ENCODE measurements around the gene MSL1. TPM values are rescaled to one million over a fixed set of nuclear protein-coding genes. Genes with fewer than 3 reads are reported as not detected.

Gene MSL1
- total and polyA plus RNA-seq, 9 of the 15 experiments (the other 6 are each of a cell fraction or from before 2014, with no cell fraction given) = 13.8 to 120 (median 61.9) TPM

DNA sequence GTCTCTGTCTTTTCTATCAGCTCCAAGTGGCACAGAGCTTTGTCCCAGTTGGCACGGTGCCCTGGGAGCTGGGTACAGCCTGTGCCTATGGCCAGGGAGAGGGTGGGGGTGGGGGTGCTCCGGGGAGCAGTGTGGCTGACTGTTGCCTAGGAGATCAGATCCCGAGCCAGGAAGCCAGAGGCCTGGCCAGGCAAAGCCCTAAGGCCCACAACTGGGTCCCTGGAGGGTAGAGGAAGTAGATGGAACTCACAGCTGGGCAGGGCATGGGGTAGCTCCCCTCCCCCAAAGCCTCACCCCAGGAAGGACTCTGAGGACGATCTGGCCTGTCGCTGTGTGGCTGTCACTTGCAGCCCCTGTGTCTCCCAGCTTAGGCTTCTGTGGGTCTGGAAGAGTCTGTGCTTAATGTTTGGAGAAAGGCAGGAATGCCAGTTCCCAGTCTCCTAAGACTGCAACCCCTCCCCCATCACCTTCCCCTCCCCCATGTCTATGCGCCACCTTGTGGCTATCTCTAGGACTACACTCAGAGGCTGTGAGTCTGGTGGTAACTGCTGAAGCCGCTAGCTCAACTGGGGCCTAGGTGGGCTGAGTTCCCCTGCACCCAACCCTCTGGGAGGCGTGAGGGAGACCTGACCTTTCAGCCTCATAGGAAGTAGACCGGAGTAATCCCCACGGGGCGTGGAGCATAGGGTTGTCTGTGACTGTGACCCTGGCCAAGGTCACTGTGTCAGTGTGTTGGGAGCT, 46.4 kb upstream of the MSL1 start (continued):
- TF ChIP-seq ZNF316 (IDR thresholded peaks at IDR 0.05) (no peak), RBM39 (optimal IDR thresholded peaks at IDR 0.05; ENCODE audit: low read depth, low read length) (peak; percentile 77), ZNF239 (CRISPR knock-in tag; IDR thresholded peaks at IDR 0.05) (no peak), EP400 (IDR thresholded peaks at IDR 0.05) (peak; percentile 47; the same call in 1 of the 2 replicates), MCM3 (IDR thresholded peaks at IDR 0.05) (no peak), BRCA1 (IDR thresholded peaks at IDR 0.05) (no peak), BRCA1 (CRISPR knock-in tag; IDR thresholded peaks at IDR 0.05) (no peak), ZNF444 (CRISPR knock-in tag; IDR thresholded peaks at IDR 0.05) (peak; percentile 97), MAZ (CRISPR knock-in tag; conservative IDR thresholded peaks at IDR 0.05 in 1 of 2, IDR thresholded peaks at IDR 0.05 in 1 of 2) (peak; percentile 50 to 74; a peak in 2 of 4 replicates), ZBED1 (IDR thresholded peaks at IDR 0.05) (no peak)
- TF ChIP-seq, protein P1, sequence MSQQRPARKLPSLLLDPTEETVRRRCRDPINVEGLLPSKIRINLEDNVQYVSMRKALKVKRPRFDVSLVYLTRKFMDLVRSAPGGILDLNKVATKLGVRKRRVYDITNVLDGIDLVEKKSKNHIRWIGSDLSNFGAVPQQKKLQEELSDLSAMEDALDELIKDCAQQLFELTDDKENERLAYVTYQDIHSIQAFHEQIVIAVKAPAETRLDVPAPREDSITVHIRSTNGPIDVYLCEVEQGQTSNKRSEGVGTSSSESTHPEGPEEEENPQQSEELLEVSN (IDR thresholded peaks at IDR 0.05; ENCODE audit: borderline replicate concordance in 1 of 2, extremely low read depth in 1 of 2, insufficient read depth in 1 of 2, insufficient read length in 1 of 2, low read depth in 1 of 2, low read length in 1 of 2, poor library complexity in 1 of 2, severe bottlenecking in 1 of 2) = no peak
- TF ChIP-seq, protein P2, sequence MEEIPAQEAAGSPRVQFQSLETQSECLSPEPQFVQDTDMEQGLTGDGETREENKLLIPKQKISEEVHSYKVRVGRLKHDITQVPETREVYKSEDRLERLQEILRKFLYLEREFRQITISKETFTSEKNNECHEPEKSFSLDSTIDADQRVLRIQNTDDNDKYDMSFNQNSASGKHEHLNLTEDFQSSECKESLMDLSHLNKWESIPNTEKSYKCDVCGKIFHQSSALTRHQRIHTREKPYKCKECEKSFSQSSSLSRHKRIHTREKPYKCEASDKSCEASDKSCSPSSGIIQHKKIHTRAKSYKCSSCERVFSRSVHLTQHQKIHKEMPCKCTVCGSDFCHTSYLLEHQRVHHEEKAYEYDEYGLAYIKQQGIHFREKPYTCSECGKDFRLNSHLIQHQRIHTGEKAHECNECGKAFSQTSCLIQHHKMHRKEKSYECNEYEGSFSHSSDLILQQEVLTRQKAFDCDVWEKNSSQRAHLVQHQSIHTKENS (CRISPR knock-in tag; IDR thresholded peaks at IDR 0.05) = no peak
- TF ChIP-seq, protein P3, sequence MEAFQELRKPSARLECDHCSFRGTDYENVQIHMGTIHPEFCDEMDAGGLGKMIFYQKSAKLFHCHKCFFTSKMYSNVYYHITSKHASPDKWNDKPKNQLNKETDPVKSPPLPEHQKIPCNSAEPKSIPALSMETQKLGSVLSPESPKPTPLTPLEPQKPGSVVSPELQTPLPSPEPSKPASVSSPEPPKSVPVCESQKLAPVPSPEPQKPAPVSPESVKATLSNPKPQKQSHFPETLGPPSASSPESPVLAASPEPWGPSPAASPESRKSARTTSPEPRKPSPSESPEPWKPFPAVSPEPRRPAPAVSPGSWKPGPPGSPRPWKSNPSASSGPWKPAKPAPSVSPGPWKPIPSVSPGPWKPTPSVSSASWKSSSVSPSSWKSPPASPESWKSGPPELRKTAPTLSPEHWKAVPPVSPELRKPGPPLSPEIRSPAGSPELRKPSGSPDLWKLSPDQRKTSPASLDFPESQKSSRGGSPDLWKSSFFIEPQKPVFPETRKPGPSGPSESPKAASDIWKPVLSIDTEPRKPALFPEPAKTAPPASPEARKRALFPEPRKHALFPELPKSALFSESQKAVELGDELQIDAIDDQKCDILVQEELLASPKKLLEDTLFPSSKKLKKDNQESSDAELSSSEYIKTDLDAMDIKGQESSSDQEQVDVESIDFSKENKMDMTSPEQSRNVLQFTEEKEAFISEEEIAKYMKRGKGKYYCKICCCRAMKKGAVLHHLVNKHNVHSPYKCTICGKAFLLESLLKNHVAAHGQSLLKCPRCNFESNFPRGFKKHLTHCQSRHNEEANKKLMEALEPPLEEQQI (IDR thresholded peaks at IDR 0.05) = no peak
- TF ChIP-seq, protein P4, sequence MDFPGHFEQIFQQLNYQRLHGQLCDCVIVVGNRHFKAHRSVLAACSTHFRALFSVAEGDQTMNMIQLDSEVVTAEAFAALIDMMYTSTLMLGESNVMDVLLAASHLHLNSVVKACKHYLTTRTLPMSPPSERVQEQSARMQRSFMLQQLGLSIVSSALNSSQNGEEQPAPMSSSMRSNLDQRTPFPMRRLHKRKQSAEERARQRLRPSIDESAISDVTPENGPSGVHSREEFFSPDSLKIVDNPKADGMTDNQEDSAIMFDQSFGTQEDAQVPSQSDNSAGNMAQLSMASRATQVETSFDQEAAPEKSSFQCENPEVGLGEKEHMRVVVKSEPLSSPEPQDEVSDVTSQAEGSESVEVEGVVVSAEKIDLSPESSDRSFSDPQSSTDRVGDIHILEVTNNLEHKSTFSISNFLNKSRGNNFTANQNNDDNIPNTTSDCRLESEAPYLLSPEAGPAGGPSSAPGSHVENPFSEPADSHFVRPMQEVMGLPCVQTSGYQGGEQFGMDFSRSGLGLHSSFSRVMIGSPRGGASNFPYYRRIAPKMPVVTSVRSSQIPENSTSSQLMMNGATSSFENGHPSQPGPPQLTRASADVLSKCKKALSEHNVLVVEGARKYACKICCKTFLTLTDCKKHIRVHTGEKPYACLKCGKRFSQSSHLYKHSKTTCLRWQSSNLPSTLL (IDR thresholded peaks at IDR 0.05) = peak; percentile 53; the same call in 1 of the 2 replicates
